Endothelial cell of hepatic sinusoid (primary cell): ENCODE results near the gene HACL1.
"Not testable (repeated sequence)": the region's sequence is repeated elsewhere in the genome, so short reads cannot be mapped to it uniquely, and the experiment has no call there.

ENCODE experiments used
- in situ Hi-C: cut with HindIII; loops from 2 replicates; pipeline ENCODE4 v1.10.0; 2017; ENCODE audit warnings: low sequenced_read_pairs

The HACL1 gene

GRCh38 chr3:15532614-15533013, 68.8 kb downstream of the HACL1 start:
- in situ Hi-C loops, result not testable (repeated sequence)

GRCh38 chr3:15531346-15531745, 70.0 kb downstream of the HACL1 start:
- in situ Hi-C loops, result no loop called here

- in situ Hi-C loops, result no loop called here
Measured at GRCh38 chr3:15528854-15529537, 72.4 kb downstream of the HACL1 start.

GRCh38 chr3:15527031-15527459, 74.3 kb downstream of the HACL1 start:
- in situ Hi-C loops, result no loop called here

DNA sequence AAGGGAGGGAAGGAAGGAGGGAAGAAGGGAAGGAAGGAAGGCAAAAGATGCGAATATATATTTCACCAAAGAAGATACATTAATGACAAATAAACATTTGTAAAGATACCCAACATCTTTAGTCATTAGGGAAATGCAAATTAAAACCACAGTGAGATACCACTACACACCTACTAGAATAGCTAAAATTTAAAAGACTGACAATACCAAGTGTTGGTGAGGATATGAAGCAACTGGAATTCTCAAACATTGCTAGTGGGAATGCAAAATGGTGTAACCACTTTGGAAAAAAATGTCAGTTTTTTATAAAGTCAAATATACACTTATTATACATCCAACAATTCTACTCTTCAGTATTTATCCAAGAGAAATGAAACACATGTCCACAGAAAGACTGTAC, 75.6 kb downstream of the HACL1 start:
- in situ Hi-C loops, result no loop called here

- in situ Hi-C loops, result no loop called here
Measured at GRCh38 chr3:15523660-15524417, 77.5 kb downstream of the HACL1 start.

- in situ Hi-C loops, result no loop called here
Measured at GRCh38 chr3:15522016-15522415, 79.4 kb downstream of the HACL1 start.

DNA sequence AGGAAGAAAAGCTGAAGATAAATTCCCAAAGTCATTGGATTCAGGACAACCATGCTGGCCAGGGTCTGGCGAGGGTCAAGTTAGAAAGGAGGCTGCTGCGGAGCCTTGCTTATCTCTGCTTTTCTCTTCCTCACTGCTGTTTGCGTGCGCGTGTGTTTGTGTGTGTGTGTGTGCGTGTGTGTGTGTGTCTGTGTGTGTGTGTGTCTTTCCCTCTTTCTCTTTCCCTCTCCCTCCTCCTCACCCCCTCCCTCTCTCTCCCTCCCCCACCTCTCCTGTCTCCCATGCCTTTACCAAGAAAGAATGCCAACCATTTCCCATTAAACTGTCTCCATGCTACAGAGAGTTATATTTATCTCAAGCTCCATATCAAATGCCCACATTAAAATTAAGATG, 79.8 kb downstream of the HACL1 start, which contains the start of gene COLQ:
COLQ (minus strand) TSS at position 134 of the 393 bp plus-strand sequence; CDS start at position 53, 81 bp downstream.
- in situ Hi-C loops, result no loop called here

GRCh38 chr3:15520804-15521572, 80.4 kb downstream of the HACL1 start:
- in situ Hi-C loops, result no loop called here

GRCh38 chr3:15520185-15520584, 81.2 kb downstream of the HACL1 start:
- in situ Hi-C loops, result no loop called here

GRCh38 chr3:15519096-15519495, 82.3 kb downstream of the HACL1 start:
- in situ Hi-C loops, result no loop called here

DNA sequence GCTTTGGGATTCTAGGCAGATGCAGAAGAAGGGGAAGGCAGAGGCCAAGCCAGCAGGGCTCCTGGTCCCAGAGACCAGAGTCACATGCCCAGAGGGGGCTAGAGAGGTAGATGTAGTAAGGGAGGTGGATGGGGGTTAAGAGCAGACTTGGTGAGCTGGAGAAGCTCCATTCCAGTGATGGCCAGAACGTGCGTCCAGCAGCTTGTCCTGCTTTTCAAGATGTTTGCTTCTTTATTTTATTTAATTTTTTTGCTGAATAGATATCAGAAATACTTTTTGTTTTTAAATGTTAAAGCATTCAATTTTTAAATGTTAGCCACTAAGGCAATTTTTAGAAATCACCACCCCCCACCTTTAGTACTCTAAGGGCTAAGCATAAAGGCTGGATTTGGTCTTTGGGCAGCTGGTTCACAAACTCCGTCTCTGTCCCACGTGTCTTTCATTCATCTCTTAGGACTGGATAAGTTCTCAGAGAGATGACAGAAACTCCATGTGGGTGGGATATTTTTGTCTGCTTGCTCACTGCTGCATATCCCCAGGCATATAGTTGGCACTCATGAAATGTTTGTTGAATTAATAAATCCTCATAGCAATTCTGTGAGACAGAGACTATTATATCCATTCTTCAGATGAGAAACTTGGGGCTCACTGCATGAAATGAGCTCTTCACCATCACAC, 86.6 kb downstream of the HACL1 start:
- in situ Hi-C loops, result no loop called here

GRCh38 chr3:15513810-15514662, 87.3 kb downstream of the HACL1 start:
- in situ Hi-C loops, result no loop called here

- in situ Hi-C loops, result no loop called here
Measured at GRCh38 chr3:15513116-15513515, 88.3 kb downstream of the HACL1 start.

GRCh38 chr3:15512166-15512565, 89.2 kb downstream of the HACL1 start:
- in situ Hi-C loops, result no loop called here

DNA sequence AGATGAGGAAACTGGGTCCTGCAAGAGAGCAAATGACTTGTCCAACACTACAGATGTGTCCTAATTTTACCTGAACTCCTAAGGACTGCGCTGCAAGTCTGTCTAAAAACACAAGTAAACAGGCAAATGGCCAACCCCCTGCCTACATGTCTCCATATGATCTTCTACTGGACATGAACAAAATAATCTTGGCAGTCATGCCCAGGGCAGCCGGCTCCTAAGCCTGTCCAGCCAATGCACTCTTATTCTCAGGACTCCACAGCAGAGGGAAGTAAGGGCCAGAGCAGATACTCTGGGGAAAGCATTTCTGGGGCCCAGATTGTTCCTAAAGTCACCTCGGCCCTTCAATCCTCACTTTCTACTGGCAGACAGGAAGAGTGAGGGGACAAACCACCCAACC, 90.2 kb downstream of the HACL1 start:
- in situ Hi-C loops, result no loop called here
